GM12872 (cell line): Measurements from ENCODE around the gene ABAT.

ENCODE experiments used
- TF ChIP-seq, protein P1 (sequence below): IDR thresholded peaks from 3 replicates; pipeline ENCODE4 v1.5.1; 2011; ENCODE audit warnings: low read depth, mild to moderate bottlenecking, low read length, moderate library complexity; ENCODE audit not compliant: insufficient read depth

Gene ABAT

DNA sequence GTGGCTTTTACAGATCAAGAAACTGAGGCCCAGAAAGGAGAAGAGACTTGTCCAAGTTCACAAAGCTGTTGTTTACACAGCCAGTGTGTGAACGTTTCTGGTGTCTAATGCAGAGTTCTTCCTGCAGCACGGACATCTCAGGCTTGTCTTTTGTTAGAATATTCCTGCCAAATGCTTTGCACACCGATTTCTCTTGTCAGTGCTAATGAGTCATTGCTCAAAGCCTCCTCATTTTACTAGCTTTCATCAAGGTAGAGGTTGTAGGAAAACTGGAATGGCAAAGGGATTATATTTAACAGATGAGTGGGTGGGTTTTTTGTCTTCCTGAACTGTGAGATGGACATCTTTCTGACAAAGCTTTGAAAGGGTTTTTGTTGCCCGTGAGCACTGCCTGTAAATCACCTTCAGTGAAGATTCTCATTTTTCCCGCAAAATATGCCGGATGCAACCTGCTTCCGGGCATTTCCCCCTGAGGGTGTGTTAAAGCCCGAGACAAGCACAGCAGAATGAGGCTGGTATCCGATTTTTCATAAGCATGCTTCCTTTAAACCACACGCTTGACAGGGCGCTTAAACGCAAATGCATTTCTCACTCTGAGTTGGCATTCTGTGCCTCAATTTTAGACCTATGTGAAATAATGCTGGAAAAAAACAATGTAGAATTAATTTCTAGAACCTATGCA, 137.9 kb downstream of the ABAT start:
- TF ChIP-seq, protein P1, sequence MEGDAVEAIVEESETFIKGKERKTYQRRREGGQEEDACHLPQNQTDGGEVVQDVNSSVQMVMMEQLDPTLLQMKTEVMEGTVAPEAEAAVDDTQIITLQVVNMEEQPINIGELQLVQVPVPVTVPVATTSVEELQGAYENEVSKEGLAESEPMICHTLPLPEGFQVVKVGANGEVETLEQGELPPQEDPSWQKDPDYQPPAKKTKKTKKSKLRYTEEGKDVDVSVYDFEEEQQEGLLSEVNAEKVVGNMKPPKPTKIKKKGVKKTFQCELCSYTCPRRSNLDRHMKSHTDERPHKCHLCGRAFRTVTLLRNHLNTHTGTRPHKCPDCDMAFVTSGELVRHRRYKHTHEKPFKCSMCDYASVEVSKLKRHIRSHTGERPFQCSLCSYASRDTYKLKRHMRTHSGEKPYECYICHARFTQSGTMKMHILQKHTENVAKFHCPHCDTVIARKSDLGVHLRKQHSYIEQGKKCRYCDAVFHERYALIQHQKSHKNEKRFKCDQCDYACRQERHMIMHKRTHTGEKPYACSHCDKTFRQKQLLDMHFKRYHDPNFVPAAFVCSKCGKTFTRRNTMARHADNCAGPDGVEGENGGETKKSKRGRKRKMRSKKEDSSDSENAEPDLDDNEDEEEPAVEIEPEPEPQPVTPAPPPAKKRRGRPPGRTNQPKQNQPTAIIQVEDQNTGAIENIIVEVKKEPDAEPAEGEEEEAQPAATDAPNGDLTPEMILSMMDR: no peak

DNA sequence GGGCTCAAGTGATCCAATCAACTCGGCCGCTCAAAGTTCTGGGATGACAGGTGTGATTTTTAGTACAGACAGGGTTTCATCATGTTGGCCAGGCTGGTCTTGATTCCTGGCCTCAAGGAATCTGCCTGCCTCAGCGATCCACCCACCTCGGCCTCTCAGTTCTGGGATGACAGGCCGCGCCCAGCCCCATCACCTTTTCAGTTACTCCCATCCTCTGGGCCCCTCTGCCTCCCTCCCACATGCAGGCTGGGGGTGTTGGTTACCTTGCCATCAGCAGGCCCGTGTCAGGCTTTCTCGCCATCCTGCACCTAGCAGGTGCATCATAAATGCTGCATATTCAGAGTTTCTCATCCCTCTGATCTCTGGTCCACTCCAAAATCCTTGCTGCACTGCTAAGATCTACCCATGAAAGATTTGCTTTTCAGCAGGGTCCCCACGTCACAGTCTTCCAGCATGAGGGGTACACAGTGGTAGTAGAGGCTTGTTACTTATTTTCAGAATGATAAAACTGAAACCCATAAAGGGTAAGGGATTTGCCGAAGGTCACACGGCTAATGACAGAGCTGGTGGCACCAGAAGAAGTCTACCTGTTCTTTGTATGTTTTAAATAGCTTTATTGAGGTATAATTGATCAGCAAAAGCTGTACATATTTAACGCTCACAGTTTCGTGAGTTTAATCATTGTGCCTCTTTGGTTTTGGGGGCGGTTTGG, 139.8 kb downstream of the ABAT start:
- TF ChIP-seq, protein P1: no peak

DNA sequence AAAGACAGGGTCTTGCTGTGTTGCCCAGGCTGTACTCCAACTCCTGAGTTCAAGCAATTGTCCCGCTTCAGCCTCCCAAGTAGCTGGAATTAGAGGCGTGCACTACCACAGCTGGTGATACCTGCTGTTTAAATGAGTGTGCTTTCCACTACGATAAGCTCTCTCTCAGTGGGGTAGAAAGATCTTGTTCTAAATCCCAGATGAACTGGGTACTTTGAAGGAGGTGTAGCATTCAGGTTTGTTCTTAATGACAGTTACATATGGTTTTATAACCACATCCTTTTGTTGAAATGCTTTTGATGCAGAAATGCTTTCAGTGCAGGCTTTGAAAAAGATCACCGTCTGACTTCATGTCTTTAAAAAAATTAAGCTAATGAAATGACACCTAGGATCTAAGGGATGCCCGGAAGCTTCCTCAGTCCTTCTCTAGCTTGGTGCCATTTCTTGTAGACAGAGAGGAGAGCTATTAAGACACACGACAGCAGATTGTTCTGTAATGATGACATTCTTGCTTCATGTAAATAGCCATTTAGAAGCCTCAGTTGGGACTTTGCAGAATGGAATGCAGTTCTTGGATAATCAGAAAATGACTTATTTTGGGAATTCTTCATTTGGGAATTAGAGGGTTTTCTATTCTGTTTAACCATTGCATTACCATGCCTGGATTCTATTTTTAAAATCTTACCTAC, 142.7 kb downstream of the ABAT start:
- TF ChIP-seq, protein P1: no peak

GRCh38 chr16:8818504-8819270, 144.3 kb downstream of the ABAT start:
- TF ChIP-seq, protein P1: no peak

DNA sequence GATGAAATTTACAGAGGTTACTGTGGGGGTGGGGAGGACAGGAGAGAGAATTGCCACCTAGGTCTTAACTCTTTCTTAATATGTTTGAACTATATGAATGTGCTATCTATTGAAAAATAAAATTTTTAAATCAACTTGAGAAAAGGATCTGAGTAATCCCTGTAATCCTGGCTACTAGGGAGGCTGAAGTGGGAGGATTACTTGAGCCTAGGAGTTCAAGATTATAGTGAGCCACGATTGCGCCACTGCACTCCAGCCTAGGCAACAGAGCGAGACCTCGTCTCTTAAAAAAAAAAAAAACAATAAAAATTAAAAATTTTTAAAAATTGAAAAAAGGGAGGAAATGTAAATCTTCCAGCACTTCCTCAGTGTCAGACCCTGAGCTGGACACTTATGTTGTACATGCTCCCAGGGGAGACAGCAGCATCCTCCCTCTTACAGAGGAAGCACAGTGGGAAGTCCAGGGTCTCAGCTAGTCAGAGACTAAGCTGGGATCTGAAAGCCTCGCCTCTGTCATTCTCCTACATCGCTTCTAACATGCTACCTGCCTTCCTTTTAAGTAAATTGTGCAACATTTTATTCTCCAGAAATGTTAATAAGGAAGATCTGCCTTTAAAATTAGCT, 145.1 kb downstream of the ABAT start:
- TF ChIP-seq, protein P1: no peak

DNA sequence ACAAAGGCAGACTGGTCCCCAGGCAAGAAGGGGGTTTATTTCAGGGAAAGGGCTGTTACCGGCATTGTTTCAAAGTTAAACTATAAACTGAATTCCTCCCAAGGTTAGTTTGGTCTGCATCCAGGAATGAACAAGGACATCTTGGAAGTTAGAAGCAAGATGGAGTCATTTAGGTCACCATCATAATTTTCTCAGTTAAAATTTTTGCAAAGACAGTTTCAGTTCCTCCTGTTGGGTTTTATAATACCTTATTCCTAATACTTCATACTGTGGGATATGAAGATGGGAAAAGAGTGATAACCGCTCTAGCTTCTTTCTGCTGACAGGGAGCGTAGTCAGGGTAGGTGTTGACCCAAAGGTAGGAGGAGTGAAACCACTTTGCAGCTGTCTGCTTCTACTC, 148.0 kb downstream of the ABAT start:
- TF ChIP-seq, protein P1: no peak
